ENCODE measurements around the gene ZNF408.
"Not testable (repeated sequence)": the region's sequence is repeated elsewhere in the genome, so short reads cannot be mapped to it uniquely, and the experiment has no call there.

DNA sequence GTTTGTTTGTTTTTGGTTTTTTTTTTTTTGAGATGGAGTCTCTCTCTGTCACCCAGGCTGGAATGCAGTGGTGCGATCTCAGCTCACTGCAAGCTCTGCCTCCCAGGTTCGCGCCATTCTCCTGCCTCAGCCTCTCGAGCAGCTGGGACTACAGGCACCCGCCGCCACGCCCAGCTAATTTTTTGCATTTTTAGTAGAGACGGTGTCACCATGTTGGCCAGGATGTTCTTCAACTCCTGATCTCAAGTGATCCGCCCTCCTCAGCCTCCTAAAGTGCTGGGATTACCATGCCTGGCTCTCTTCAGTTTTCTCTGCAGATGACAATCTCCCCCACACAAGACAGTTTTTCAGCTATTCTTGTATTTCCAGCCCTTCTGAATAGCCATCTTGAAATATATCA is 8.5 kb downstream of the ZNF408 start:
- TF ChIP-seq JUND (IDR thresholded peaks at IDR 0.05); EZH2phosphoT487 (IDR thresholded peaks at IDR 0.05; ENCODE audit: borderline replicate concordance); SP1 (IDR thresholded peaks at IDR 0.05; ENCODE audit: low read depth); POLR2A (IDR thresholded peaks at IDR 0.05; ENCODE audit: borderline replicate concordance, extremely low read depth, insufficient read depth, insufficient read length); EZH2 (IDR thresholded peaks at IDR 0.05); YY1 (IDR thresholded peaks at IDR 0.05; ENCODE audit: extremely low read depth, insufficient replicate concordance, low read depth, low read length); SIN3A (IDR thresholded peaks at IDR 0.05; ENCODE audit: low read depth); POLR2AphosphoS5 (IDR thresholded peaks at IDR 0.05; ENCODE audit: low read depth, low read length); CBX3 (IDR thresholded peaks at IDR 0.05; ENCODE audit: low read depth); ZNF274 (IDR thresholded peaks at IDR 0.05; ENCODE audit: low read depth, low read length): not testable (repeated sequence)
- TF ChIP-seq, protein P1, sequence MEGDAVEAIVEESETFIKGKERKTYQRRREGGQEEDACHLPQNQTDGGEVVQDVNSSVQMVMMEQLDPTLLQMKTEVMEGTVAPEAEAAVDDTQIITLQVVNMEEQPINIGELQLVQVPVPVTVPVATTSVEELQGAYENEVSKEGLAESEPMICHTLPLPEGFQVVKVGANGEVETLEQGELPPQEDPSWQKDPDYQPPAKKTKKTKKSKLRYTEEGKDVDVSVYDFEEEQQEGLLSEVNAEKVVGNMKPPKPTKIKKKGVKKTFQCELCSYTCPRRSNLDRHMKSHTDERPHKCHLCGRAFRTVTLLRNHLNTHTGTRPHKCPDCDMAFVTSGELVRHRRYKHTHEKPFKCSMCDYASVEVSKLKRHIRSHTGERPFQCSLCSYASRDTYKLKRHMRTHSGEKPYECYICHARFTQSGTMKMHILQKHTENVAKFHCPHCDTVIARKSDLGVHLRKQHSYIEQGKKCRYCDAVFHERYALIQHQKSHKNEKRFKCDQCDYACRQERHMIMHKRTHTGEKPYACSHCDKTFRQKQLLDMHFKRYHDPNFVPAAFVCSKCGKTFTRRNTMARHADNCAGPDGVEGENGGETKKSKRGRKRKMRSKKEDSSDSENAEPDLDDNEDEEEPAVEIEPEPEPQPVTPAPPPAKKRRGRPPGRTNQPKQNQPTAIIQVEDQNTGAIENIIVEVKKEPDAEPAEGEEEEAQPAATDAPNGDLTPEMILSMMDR (IDR thresholded peaks at IDR 0.05 in 2 of 3, conservative IDR thresholded peaks at IDR 0.05 in 1 of 3; ENCODE audit: borderline replicate concordance in 1 of 3, insufficient read depth in 1 of 3, low read depth in 2 of 3, low read length in 2 of 3) = not testable (repeated sequence)
- TF ChIP-seq, protein P2, sequence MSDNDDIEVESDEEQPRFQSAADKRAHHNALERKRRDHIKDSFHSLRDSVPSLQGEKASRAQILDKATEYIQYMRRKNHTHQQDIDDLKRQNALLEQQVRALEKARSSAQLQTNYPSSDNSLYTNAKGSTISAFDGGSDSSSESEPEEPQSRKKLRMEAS (IDR thresholded peaks at IDR 0.05) = not testable (repeated sequence)

Measured in HCT116 (cell line).